K562 (cell line): ENCODE measurements around the gene DMAC2.

Source experiments
- E2F4 ChIP-seq: sonication (generic); formaldehyde crosslinking; IDR thresholded peaks from 2 replicates; pipeline ENCODE4 v1.8.0; 2022; ENCODE audit warnings: mild to moderate bottlenecking, low read depth, missing genetic modification reagents
- EZH2 ChIP-seq: IDR thresholded peaks from 2 replicates; pipeline ENCODE4 v1.6.1; 2012; ENCODE audit warnings: low read depth, mild to moderate bottlenecking, inconsistent platforms, low read length, borderline replicate concordance
- FOXK2 ChIP-seq, 2 experiments: fragments of 450-650 bp; IDR thresholded peaks in 1 of 2; conservative IDR thresholded peaks in 1 of 2; 2 replicates each; pipeline ENCODE4 v1.6.1; 2016; ENCODE audit warnings: low read depth in 2 of 2, mild to moderate bottlenecking in 1 of 2
- HMG20B ChIP-seq: fragments of 250-450 bp; sonication (Bioruptor Pico); IDR thresholded peaks from 2 replicates; pipeline ENCODE4 v1.5.0; 2021; ENCODE audit warnings: mild to moderate bottlenecking
- POLR2AphosphoS5 ChIP-seq: IDR thresholded peaks from 2 replicates; pipeline ENCODE4 v1.6.1; 2011; ENCODE audit warnings: mild to moderate bottlenecking, low read depth, low read length, moderate library complexity; ENCODE audit not compliant: control insufficient read depth, insufficient read depth
- U2AF1 ChIP-seq: fragments of 200-400 bp; formaldehyde crosslinking; optimal IDR thresholded peaks from 2 replicates; pipeline ENCODE3; 2017; ENCODE audit warnings: mild to moderate bottlenecking, low read depth, low read length, moderate library complexity
- ZNF518B ChIP-seq: fragments of 250-450 bp; sonication (Bioruptor Pico); IDR thresholded peaks from 2 replicates; pipeline ENCODE4 v1.5.0; 2021; ENCODE audit warnings: mild to moderate bottlenecking, moderate library complexity
- TF ChIP-seq, protein P1 (sequence below): sonication (generic); formaldehyde crosslinking; IDR thresholded peaks from 2 replicates; pipeline ENCODE4 v1.8.0; 2022; ENCODE audit warnings: mild to moderate bottlenecking, missing genetic modification reagents

DNA sequence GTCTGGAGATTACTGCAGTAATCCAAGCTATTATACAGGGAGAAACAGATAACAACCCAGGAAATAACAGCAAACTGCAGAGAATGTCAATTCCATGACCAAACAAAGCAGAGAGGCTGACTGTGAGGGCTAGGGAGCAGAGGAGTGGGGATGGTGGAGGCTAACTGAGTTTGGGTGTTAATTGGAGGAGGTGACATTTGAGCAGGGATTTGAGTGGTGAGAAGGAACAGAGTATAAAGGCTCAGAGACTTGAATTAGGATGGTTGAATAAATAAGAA lies 3.1 kb downstream of the DMAC2 start:
- TF ChIP-seq, protein P1, sequence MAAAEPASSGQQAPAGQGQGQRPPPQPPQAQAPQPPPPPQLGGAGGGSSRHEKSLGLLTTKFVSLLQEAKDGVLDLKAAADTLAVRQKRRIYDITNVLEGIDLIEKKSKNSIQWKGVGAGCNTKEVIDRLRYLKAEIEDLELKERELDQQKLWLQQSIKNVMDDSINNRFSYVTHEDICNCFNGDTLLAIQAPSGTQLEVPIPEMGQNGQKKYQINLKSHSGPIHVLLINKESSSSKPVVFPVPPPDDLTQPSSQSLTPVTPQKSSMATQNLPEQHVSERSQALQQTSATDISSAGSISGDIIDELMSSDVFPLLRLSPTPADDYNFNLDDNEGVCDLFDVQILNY (CRISPR knock-in tag) = no peak
- no peak for TF ChIP-seq FOXK2 (conservative IDR thresholded peaks at IDR 0.05 in 1 of 2, IDR thresholded peaks at IDR 0.05 in 1 of 2; ENCODE audit: low read depth in 2 of 2)
- no peak for TF ChIP-seq ZNF518B
- TF ChIP-seq E2F4 (CRISPR knock-in tag) = no peak
- TF ChIP-seq HMG20B = no peak
- no peak for TF ChIP-seq POLR2AphosphoS5
- TF ChIP-seq U2AF1 = no peak
- TF ChIP-seq EZH2 = no peak
